NCI-H1105 (cell line): Measurements from ENCODE around the gene CREBL2.
A peak's percentile ranks its signal among the peaks of the same experiment; 100 is the strongest.

Source experiments
- DNase-seq: peaks from one replicate; lab custom pipeline; 2025; lab: John Stamatoyannopoulos, UW

Gene CREBL2

DNA sequence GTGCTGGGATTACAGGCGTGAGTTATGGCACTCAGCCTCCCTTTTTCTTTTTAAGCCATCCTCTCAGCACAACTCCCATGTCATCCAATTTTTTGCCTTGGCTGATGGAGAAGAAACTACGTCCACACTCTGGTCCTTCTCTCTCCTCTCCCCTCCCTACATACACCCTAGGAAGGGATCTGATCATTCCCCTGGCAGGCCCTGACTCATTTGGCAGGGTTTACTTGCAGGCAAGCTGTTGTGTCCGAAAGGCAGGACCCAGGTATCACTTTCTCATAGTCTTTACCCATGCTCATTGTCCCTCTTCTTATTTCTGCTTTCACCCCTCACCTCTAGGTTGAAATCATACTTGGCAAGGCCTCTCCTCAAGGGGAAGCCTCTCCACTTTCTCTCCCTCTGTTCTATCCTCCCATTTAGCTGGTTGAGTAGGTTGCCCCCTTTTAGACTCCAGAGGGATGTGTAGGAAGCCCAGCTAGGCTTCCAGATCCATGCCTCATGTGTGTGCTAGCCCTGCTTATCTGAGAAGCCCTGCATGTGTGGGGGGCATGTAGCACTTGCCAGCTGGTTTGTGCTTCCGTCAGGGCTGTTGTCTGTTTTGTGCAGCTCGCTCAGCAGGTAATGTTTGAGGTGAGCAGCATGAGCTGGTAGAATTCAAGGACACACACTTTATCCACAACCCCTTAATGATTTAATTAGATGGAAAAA, 69.5 kb downstream of the CREBL2 start:
- DNase-seq = no peak

DNA sequence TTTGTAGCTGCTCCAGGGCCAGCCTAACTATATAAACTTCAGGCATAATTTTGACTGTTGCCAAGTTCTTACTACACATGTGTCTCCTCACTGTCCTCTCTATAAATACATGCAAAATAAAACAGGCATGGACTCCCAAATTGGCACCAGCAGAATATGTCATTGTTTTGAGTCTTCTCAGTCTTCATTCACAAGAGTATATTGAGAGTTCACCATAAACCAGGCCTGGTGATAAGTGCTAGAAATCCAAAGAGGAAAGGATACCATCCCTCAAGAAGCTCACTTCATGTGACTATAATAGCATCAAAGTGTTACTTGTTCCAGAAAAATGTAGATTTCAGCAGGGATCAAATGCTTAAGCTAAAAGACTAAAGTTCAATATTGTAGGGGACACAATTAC, 70.6 kb downstream of the CREBL2 start:
- no peak for DNase-seq

DNA sequence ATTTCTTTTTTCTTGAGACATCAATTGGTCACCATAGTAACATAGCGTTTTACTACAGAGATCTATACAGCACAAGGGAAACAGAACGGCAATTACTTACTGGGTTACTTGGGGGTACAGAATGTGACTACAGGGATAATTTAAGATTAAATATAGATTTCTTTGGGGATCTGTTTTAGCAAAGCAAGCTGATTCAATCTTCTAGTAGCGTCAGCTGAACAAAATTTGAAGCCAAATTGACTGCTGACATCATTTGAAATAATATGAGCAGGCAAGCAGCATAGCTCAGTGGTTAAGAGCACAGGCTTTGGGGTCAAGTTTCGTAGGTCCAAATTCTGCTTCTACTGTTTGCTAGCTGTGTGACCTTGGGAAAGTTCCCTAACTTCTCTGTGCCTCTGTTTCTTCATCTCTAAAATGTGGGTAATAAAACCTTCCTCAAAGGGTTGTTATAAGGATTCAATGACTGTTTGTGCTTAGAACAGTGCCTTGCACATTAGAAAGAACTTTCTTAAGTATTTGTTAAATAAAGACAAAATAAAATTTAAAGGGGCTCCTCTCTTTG, 71.5 kb downstream of the CREBL2 start:
- DNase-seq = no peak

DNA sequence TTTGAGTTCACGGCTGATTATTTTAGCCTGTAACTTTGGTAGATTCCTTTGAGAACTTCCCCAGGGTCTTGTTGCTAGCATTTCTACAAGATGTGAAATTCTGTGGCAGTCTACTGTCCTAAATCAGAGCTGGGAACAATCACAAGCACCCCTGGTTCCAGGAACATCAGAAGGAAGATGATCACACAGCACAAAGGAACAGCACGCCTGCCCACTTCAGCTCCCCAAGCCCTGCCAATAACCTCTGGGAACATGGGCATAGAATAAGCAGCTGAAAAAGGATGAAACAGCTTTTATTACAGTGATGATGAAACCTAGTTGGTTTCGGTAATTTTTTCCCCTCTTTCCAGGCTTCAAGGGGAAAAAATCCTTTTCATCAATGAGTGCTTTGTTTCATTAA, 72.0 kb downstream of the CREBL2 start:
- DNase-seq = no peak

DNA sequence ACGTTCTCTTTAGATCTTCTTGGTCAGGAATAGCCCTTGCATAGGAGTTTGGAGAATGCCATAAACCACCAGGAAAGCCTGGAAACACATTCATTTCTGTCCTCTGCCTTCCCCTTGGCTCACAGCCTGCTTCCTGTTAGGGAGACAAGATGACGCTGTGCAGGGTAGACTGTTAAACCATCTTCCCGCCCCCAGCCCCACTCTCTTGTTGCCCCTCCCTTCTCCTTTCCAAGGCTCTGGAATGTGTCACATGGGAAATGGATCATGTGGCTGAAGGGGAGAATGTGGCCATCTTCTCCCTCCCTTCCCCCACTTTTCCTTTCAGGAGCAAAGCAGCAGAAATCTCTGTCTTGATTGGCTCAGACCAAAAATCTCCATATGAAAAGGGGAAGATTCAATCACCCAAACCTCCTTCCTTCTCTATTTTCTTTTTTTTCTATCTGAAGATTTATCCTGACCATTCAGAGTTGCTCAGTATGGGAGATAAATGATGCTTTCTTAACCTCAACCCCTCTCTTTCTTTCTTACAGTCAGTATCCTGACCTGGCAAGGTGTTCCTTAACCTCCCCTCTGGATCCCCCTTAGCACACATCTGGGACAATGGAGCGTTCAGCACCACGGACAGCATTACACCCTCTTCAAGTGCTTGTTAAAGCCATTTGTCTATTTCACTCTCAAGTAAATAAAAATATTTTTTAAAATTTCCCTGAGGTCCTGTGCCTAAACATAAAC, 72.9 kb downstream of the CREBL2 start:
- DNase-seq = peak; percentile 96

DNA sequence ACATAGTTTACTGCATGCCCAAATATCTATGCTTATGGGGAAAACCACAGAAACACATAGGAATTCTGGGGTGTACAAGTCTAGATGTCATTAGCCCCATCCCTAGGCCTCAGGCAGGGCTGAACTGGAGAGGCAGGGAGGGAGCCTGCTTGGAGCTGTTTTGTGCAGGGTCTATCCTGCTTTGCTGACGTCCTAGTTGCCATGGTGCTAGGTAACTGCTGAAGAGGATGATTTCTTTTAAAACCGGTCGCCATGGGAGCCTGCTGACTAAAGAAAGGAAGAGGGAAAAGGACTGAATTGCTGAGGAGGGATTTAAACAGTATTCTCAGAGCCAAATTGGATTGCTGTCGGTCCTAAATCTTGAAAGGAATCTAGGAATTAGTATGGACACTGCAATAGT, 73.6 kb downstream of the CREBL2 start:
- peak; percentile 75 for DNase-seq

DNA sequence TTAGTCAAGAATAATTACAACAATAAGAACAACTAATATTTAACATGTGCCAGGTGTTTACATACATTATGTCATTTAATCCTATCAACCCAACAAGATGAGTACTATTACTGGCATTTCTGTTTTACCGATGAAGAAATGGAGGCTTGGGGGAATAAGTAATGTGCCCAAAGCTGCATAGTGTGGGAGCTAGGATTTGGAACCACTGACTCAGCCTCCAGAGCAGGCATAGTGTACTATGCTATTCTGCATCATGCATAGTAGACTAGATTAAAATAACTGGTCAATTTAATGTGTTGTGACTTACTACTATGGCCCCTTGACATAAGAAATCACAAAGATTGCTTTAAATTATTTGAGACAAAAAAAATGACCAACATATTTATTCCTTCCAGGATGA, 74.8 kb downstream of the CREBL2 start:
- DNase-seq = no peak

DNA sequence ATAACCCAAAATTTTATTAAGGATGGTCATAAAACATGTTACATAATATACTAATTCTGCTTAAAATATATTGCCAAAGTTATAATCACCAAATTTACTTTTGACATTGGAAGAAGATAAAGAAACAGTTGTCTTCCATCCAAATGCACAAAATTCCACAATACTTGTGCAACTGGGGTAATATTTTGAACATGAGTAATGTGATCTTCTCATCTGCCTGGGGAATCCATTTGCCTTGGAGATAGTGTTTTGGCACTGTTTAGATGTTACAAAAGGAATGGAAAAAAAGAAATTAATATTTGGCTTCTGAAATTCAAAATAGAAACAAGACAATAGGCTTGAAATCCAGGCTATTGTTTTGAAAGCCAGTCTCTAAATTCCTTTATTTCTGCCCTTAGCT, 75.2 kb downstream of the CREBL2 start:
- no peak for DNase-seq

DNA sequence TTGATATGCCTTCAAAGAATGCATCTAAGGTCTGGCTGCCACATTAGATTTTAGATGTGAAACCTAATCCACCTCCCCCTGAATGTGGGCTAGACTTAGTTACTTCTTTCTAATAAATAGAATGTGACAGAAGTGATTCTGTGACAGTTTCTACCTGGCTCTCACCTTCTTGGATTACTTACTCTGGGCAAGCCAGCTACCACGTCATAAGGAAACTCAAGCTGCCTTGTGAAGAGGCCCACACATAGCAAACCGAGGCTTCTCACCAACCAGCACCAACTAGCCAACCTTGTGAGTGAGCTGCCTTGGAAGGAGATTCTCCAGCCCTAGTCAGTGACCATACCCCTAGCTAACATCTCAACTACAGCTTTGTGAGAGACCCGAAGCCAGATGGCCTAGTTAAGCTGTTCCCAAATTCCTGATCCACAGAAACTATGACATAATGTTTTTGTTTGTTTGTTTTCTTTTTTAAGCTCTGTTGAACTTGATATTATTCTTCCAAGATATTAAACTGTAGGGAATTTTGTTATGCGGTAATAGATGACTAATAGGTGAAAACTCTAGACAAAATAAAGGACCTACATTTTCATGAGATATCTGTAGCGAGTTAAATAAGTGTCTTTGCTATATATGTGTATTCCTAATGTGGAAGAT, 78.1 kb downstream of the CREBL2 start:
- no peak for DNase-seq

DNA sequence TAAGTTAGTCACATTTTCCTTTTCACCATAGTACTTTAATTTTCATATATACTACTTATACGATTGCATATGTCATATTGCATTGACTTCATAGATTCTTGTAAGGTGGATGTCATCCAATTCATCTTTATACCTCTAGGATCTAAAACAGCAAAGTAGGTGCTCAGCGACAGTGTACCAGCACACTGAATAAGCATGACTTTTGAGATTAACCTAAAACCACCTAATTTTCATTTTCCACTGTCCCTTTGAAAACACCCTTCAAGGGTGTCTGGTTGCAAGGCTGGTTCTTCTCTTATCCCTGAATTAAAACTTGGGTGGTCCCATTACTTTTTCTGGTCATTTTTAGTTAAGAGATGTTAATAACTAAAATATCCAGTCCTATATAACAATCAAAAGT, 79.9 kb downstream of the CREBL2 start:
- no peak for DNase-seq

DNA sequence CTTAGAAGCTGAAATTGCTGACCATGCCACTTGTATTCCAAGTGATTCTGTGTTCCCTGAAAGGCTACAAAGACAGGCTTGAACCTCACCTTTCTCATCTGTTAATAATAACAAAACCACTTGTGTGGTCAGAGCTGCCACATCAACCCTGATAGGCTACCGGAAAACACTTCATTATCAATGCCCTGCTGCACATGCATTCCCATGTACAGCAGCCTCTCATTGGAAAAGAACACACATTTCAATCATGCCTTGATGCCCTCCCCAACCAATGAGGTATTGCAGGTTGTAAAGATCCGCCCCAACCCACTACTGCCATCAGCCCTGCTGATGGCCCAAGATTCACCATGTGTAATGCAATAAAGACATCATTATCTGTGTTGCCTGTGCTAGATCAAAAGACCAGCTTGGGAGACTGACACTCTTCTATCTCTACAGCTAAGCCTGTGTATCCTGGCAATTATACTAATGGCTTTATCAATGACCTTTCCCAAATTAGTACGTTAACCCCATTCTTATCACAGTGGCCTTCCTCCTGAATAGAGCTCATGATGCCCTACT, 81.5 kb downstream of the CREBL2 start:
- DNase-seq = no peak
